Stromal cell of bone marrow (primary cell): Measurements from ENCODE around the gene SORCS3.

ENCODE experiments used
- DNase-seq: peaks from one replicate; pipeline ENCODE4 v3.0.0-alpha.2; 2012; ENCODE audit warnings: low read depth

SORCS3 gene

GRCh38 chr10:104778371-104778770 lies 137.3 kb downstream of the SORCS3 start:
- DNase-seq = no peak

- no peak for DNase-seq
Observed at GRCh38 chr10:104779701-104780100, 138.6 kb downstream of the SORCS3 start.

GRCh38 chr10:104780165-104780564 lies 139.1 kb downstream of the SORCS3 start:
- DNase-seq = no peak

GRCh38 chr10:104780946-104781595 lies 140.0 kb downstream of the SORCS3 start:
- no peak for DNase-seq

- DNase-seq = no peak
Observed at GRCh38 chr10:104784452-104784851, 143.4 kb downstream of the SORCS3 start.

- no peak for DNase-seq
Observed at GRCh38 chr10:104791471-104791870, 150.4 kb downstream of the SORCS3 start.

GRCh38 chr10:104795411-104795810 lies 154.3 kb downstream of the SORCS3 start:
- DNase-seq = no peak

- no peak for DNase-seq
Observed at GRCh38 chr10:104796823-104797222, 155.7 kb downstream of the SORCS3 start.

- DNase-seq = no peak
Observed at GRCh38 chr10:104802941-104803340, 161.9 kb downstream of the SORCS3 start.

GRCh38 chr10:104804880-104805279 lies 163.8 kb downstream of the SORCS3 start:
- no peak for DNase-seq

GRCh38 chr10:104806801-104807200 lies 165.7 kb downstream of the SORCS3 start:
- DNase-seq = no peak

- no peak for DNase-seq
Observed at GRCh38 chr10:104807581-104808310, 166.7 kb downstream of the SORCS3 start.

GRCh38 chr10:104809288-104810090 lies 168.4 kb downstream of the SORCS3 start:
- no peak for DNase-seq

GRCh38 chr10:104811166-104811565 lies 170.1 kb downstream of the SORCS3 start:
- no peak for DNase-seq

GRCh38 chr10:104816501-104816900 lies 175.4 kb downstream of the SORCS3 start:
- no peak for DNase-seq

- no peak for DNase-seq
Observed at GRCh38 chr10:104819731-104820130, 178.6 kb downstream of the SORCS3 start.

GRCh38 chr10:104822088-104822487 lies 181.0 kb downstream of the SORCS3 start:
- DNase-seq = no peak

GRCh38 chr10:104824380-104825006 lies 183.4 kb downstream of the SORCS3 start:
- no peak for DNase-seq

GRCh38 chr10:104831272-104831671 lies 190.2 kb downstream of the SORCS3 start:
- no peak for DNase-seq

GRCh38 chr10:104834580-104834979 lies 193.5 kb downstream of the SORCS3 start:
- no peak for DNase-seq

GRCh38 chr10:104835422-104835821 lies 194.3 kb downstream of the SORCS3 start:
- DNase-seq = no peak

- no peak for DNase-seq
Observed at GRCh38 chr10:104842704-104843103, 201.6 kb downstream of the SORCS3 start.
